Keratinocyte (primary cell): ENCODE data around the gene DDR2. TPM values are rescaled to one million over a fixed set of nuclear protein-coding genes. Genes with fewer than 3 reads are reported as not detected.
"Not testable (repeated sequence)": the region's sequence is repeated elsewhere in the genome, so short reads cannot be mapped to it uniquely, and the experiment has no call there.

Experiments used
- DNase-seq: peaks from one replicate; pipeline ENCODE4 v3.0.0-alpha.2; 2011; ENCODE audit warnings: low read depth, missing footprints, low spot score
- FAIRE-seq: peaks from 2 replicates; lab custom pipeline; 2011; peaks lifted over from hg19 to GRCh38; lab: Jason Lieb, UNC
- H2AFZ ChIP-seq: 2 replicates; pipeline ENCODE4 v1.6.0; 2012; ENCODE audit warnings: low read length, control low read depth, inconsistent platforms; ENCODE audit not compliant: control insufficient read depth
- H3K27ac ChIP-seq: 2 replicates; pipeline ENCODE4 v1.5.1; 2011; ENCODE audit warnings: low read length; ENCODE audit not compliant: control insufficient read depth, insufficient read depth
- H3K27me3 ChIP-seq: 3 replicates; pipeline ENCODE4 v1.6.0; 2011; ENCODE audit warnings: low read length; ENCODE audit not compliant: control insufficient read depth, insufficient read depth; ENCODE audit errors: extremely low read depth
- H3K36me3 ChIP-seq, 2 experiments: 2 replicates in 1 of 2; 3 replicates in 1 of 2; pipeline ENCODE4 v1.5.1; 2011; ENCODE audit warnings: low read length in 2 of 2, mild to moderate bottlenecking in 1 of 2; ENCODE audit not compliant: control insufficient read depth in 2 of 2, insufficient read depth in 2 of 2; ENCODE audit errors: extremely low read depth in 1 of 2
- H3K4me1 ChIP-seq: 3 replicates; pipeline ENCODE4 v1.5.1; 2011; ENCODE audit warnings: low read length; ENCODE audit not compliant: control insufficient read depth, insufficient read depth; ENCODE audit errors: extremely low read depth
- H3K4me2 ChIP-seq: 3 replicates; pipeline ENCODE4 v1.6.0; 2011; ENCODE audit warnings: low read depth, low read length; ENCODE audit not compliant: control insufficient read depth, insufficient read depth; ENCODE audit errors: extremely low read depth
- H3K4me3 ChIP-seq, 3 experiments: fragments of 200-600 bp in 1 of 3; sonication (generic) in 1 of 3; 2 replicates in 2 of 3; 3 replicates in 1 of 3; pipeline ENCODE4 v1.5.1; 2011 to 2016; ENCODE audit warnings: low read length in 3 of 3, mild to moderate bottlenecking in 3 of 3, control low read depth in 2 of 3, inconsistent platforms in 1 of 3, low read depth in 1 of 3, mixed read lengths in 1 of 3, mixed run types in 1 of 3, moderate library complexity in 1 of 3; ENCODE audit not compliant: control insufficient read depth in 2 of 3, insufficient read depth in 2 of 3; ENCODE audit errors: extremely low read depth in 1 of 3
- H3K79me2 ChIP-seq: 2 replicates; pipeline ENCODE4 v1.6.0; 2012; ENCODE audit warnings: low read length; ENCODE audit not compliant: control insufficient read depth, insufficient read depth
- H3K9ac ChIP-seq: 3 replicates; pipeline ENCODE4 v1.6.0; 2011; ENCODE audit warnings: low read length; ENCODE audit not compliant: control insufficient read depth, insufficient read depth; ENCODE audit errors: extremely low read depth
- H3K9me1 ChIP-seq: 3 replicates; pipeline ENCODE4 v1.6.0; 2011; ENCODE audit warnings: low read length; ENCODE audit not compliant: control insufficient read depth, insufficient read depth; ENCODE audit errors: extremely low read depth
- H3K9me3 ChIP-seq: 2 replicates; pipeline ENCODE4 v1.5.1; 2012; ENCODE audit warnings: low read depth, low read length; ENCODE audit not compliant: control insufficient read depth
- H4K20me1 ChIP-seq: 3 replicates; pipeline ENCODE4 v1.6.0; 2011; ENCODE audit warnings: low read length; ENCODE audit not compliant: control insufficient read depth, insufficient read depth; ENCODE audit errors: extremely low read depth
- CTCF ChIP-seq, 3 experiments: IDR thresholded peaks in 1 of 3; conservative IDR thresholded peaks in 1 of 3; optimal IDR thresholded peaks in 1 of 3; 2 replicates in 2 of 3; 3 replicates in 1 of 3; pipeline versions ENCODE3 to v1.5.1; 2011; ENCODE audit warnings: low read length in 3 of 3, mild to moderate bottlenecking in 3 of 3, moderate library complexity in 2 of 3, control low read depth in 1 of 3, inconsistent platforms in 1 of 3; ENCODE audit not compliant: insufficient read depth in 2 of 3; ENCODE audit errors: extremely low read depth in 1 of 3
- EZH2 ChIP-seq: IDR thresholded peaks from one replicate; pipeline ENCODE4 v1.6.1; 2012; ENCODE audit warnings: inconsistent platforms, mild to moderate bottlenecking, low read length, moderate library complexity
- dilution Hi-C: fragments of 300-500 bp; cut with MboI; formaldehyde crosslinking; loops from one replicate; pipeline ENCODE4 v1.7.0; 2020; ENCODE audit warnings: low sequenced_read_pairs; ENCODE audit not compliant: extremely low pct_ligation_motif_present
- polyA plus RNA-seq, 5 experiments: library from polyadenylated mRNA; depleted of rRNA in 3 of 5; stranded (reverse) in 3 of 5; stranded (forward) in 1 of 5; unstranded in 1 of 5; fragments of >200 nt; gene quantifications; 1 replicate in 1 of 5; 2 replicates in 3 of 5; 3 replicates in 1 of 5; pipeline versions ENCODE4 v1.2.1 to v1.2.3, GENCODE V29; 2011 to 2012; ENCODE audit warnings: missing spikeins in 2 of 5, low read depth in 1 of 5, low replicate concordance in 1 of 5

The DDR2 gene
- polyA plus RNA-seq, 1 donor (not counting 4 experiments of a cell fraction or from before 2014, with no cell fraction given): 0.39 TPM

- TF ChIP-seq CTCF (optimal IDR thresholded peaks at IDR 0.05 in 1 of 3, IDR thresholded peaks at IDR 0.05 in 1 of 3, conservative IDR thresholded peaks at IDR 0.05 in 1 of 3; ENCODE audit: extremely low read depth in 1 of 3, insufficient read depth in 2 of 3, low read length in 3 of 3) (no peak), EZH2 (no peak)
- DNase-seq: no peak
- H3K36me3 ChIP-seq: peaks cover 31 to 35% of the 10 kb centered on the region in 2 experiments
- peak; percentile 17 for FAIRE-seq
- no peak overlapping the region for H3K4me2 ChIP-seq
- H3K79me2 ChIP-seq: peaks cover 2% of the 10 kb centered on the region
- dilution Hi-C loops: no loop called here
- peaks cover 2% of the 10 kb centered on the region for H4K20me1 ChIP-seq
- H3K9me3 ChIP-seq: no peaks in the 10 kb centered on the region
- H3K4me1 ChIP-seq: no peaks in the 10 kb centered on the region
- H3K9ac ChIP-seq: no peak overlapping the region
- H3K27ac ChIP-seq: no peak overlapping the region
- no peak overlapping the region for H2AFZ ChIP-seq
- H3K27me3 ChIP-seq: no peaks in the 10 kb centered on the region
- no peaks in the 10 kb centered on the region for H3K9me1 ChIP-seq
- no peak overlapping the region for H3K4me3 ChIP-seq
Measured at GRCh38 chr1:162596514-162597170, 35.6 kb upstream of the DDR2 start.

- Histone ChIP-seq H3K79me2 (no peaks in the 10 kb centered on the region), H3K4me3 (no peak overlapping the region), H2AFZ (no peak overlapping the region), H3K4me2 (no peak overlapping the region), H3K9ac (no peak overlapping the region), H3K9me1 (no peaks in the 10 kb centered on the region), H3K9me3 (no peaks in the 10 kb centered on the region), H3K36me3 (peaks cover 25 to 29% of the 10 kb centered on the region in 2 experiments), H3K4me1 (peaks cover 7% of the 10 kb centered on the region), H3K27ac (no peak overlapping the region), H3K27me3 (no peaks in the 10 kb centered on the region), H4K20me1 (no peaks in the 10 kb centered on the region)
- FAIRE-seq (no peak), DNase-seq (no peak)
- dilution Hi-C loops: no loop called here
- TF ChIP-seq EZH2: no peak
- no peak for TF ChIP-seq CTCF (optimal IDR thresholded peaks at IDR 0.05 in 1 of 3, IDR thresholded peaks at IDR 0.05 in 1 of 3, conservative IDR thresholded peaks at IDR 0.05 in 1 of 3; ENCODE audit: extremely low read depth in 1 of 3, insufficient read depth in 2 of 3, low read length in 3 of 3)
Measured at GRCh38 chr1:162599451-162599850, 32.8 kb upstream of the DDR2 start.

GRCh38 chr1:162603117-162603516, 29.1 kb upstream of the DDR2 start:
- H3K4me3 ChIP-seq, H3K27me3 ChIP-seq, H2AFZ ChIP-seq, FAIRE-seq, H3K27ac ChIP-seq, DNase-seq, H3K9me3 ChIP-seq, H3K79me2 ChIP-seq, H3K4me2 ChIP-seq, H4K20me1 ChIP-seq, H3K9me1 ChIP-seq, H3K9ac ChIP-seq, dilution Hi-C loops: not testable (repeated sequence)
- Histone ChIP-seq H3K4me1 (peaks cover 18% of the 10 kb centered on the region), H3K36me3 (peaks cover 11 to 20% of the 10 kb centered on the region in 2 experiments)
